ENCODE measurements around the gene FTH1.

FTH1 gene

GRCh38 chr11:61918938-61919704 is 48.3 kb downstream of the FTH1 start:
- Histone ChIP-seq H3K9ac (ENCODE audit: low read depth, low read length) (no peak overlapping the region), H3K4me1 (ENCODE audit: insufficient read depth, low read length) (peaks cover 16% of the 10 kb centered on the region), H3K36me3 (ENCODE audit: insufficient read depth, low read length) (no peaks in the 10 kb centered on the region), H3K27me3 (ENCODE audit: insufficient read depth, low read length) (peaks cover 28% of the 10 kb centered on the region), H3K4me3 (ENCODE audit: low read length) (no peak overlapping the region), H3K9me3 (ENCODE audit: insufficient read depth, low read depth, low read length) (no peaks in the 10 kb centered on the region), H3K27ac (ENCODE audit: low read depth, low read length) (no peak overlapping the region)
- WGBS, result 90% methylated on average over 6 of the region's 6 CpGs

- Histone ChIP-seq H3K4me3 (ENCODE audit: low read length) (peak overlapping the region; percentile 59; the same call in 1 of the 2 replicates), H3K9ac (ENCODE audit: low read depth, low read length) (no peak overlapping the region), H3K36me3 (ENCODE audit: insufficient read depth, low read length) (no peaks in the 10 kb centered on the region), H3K4me1 (ENCODE audit: insufficient read depth, low read length) (peaks cover 8% of the 10 kb centered on the region), H3K27me3 (ENCODE audit: insufficient read depth, low read length) (peaks cover 28% of the 10 kb centered on the region), H3K9me3 (ENCODE audit: insufficient read depth, low read depth, low read length) (no peaks in the 10 kb centered on the region), H3K27ac (ENCODE audit: low read depth, low read length) (no peak overlapping the region)
- WGBS, result 89% methylated on average over 14 of the region's 14 CpGs
These were observed 49.0 kb downstream of the FTH1 start for GRCh38 chr11:61918251-61918937.

- no peak within 1 kb of the TSS for H3K27ac ChIP-seq (ENCODE audit: low read depth, low read length)
- H3K4me3 ChIP-seq (ENCODE audit: low read length), result peak within 1 kb of the TSS; percentile 59
- peaks cover 28% of the 10 kb centered on the region for H3K27me3 ChIP-seq (ENCODE audit: insufficient read depth, low read length)
- 4% methylated on average over 74 of the region's 74 CpGs for WGBS
- no peaks in the 10 kb centered on the region for H3K36me3 ChIP-seq (ENCODE audit: insufficient read depth, low read length)
- no peaks in the 10 kb centered on the region for H3K9me3 ChIP-seq (ENCODE audit: insufficient read depth, low read depth, low read length)
- no peaks in the 10 kb centered on the region; the same call in 1 of the 2 replicates for H3K4me1 ChIP-seq (ENCODE audit: insufficient read depth, low read length)
- H3K9ac ChIP-seq (ENCODE audit: low read depth, low read length), result peak within 1 kb of the TSS; percentile 47; the same call in 1 of the 2 replicates
These were observed 49.9 kb downstream of the FTH1 start, which contains the start of gene RAB3IL1 for GRCh38 chr11:61917334-61918109. RAB3IL1 (minus strand) TSS chr11:61917566; CDS start chr11:61917367, 199 bp downstream.

GRCh38 chr11:61916737-61917333 is 50.6 kb downstream of the FTH1 start:
- Histone ChIP-seq H3K9ac (ENCODE audit: low read depth, low read length) (peak overlapping the region; percentile 40; the same call in 1 of the 2 replicates), H3K27me3 (ENCODE audit: insufficient read depth, low read length) (peaks cover 28% of the 10 kb centered on the region), H3K4me3 (ENCODE audit: low read length) (peak overlapping the region; percentile 59), H3K36me3 (ENCODE audit: insufficient read depth, low read length) (no peaks in the 10 kb centered on the region), H3K4me1 (ENCODE audit: insufficient read depth, low read length) (no peaks in the 10 kb centered on the region; the same call in 1 of the 2 replicates), H3K9me3 (ENCODE audit: insufficient read depth, low read depth, low read length) (no peaks in the 10 kb centered on the region), H3K27ac (ENCODE audit: low read depth, low read length) (no peak overlapping the region)
- WGBS, result 15% methylated on average over 31 of the region's 32 CpGs

GRCh38 chr11:61914471-61915171 is 52.8 kb downstream of the FTH1 start:
- H3K9me3 ChIP-seq (ENCODE audit: insufficient read depth, low read depth, low read length), result no peaks in the 10 kb centered on the region
- H3K4me1 ChIP-seq (ENCODE audit: insufficient read depth, low read length), result no peaks in the 10 kb centered on the region; the same call in 1 of the 2 replicates
- H3K27me3 ChIP-seq (ENCODE audit: insufficient read depth, low read length), result peaks cover 28% of the 10 kb centered on the region
- no peaks in the 10 kb centered on the region for H3K36me3 ChIP-seq (ENCODE audit: insufficient read depth, low read length)
- H3K27ac ChIP-seq (ENCODE audit: low read depth, low read length), result no peak overlapping the region
- H3K9ac ChIP-seq (ENCODE audit: low read depth, low read length), result no peak overlapping the region
- WGBS, result 94% methylated on average over 7 of the region's 7 CpGs
- H3K4me3 ChIP-seq (ENCODE audit: low read length), result no peak overlapping the region

Measured in HUES64 (cell line).